HG03571 (cell line): ENCODE data around the gene CDK2.
A peak's percentile ranks its signal among the peaks of the same experiment; 100 is the strongest.

Source experiments
- ATAC-seq: cut with Tn5 transposase; IDR thresholded peaks from one replicate; pipeline ENCODE4 v1.9.1; 2021; ENCODE audit not compliant: unreplicated experiment

Gene CDK2

GRCh38 chr12:55937981-55938380 is 28.6 kb upstream of the CDK2 start:
- no peak for ATAC-seq

- no peak for ATAC-seq
Observed at GRCh38 chr12:55938826-55939501, 27.7 kb upstream of the CDK2 start.

- ATAC-seq = peak; percentile 85
Observed at GRCh38 chr12:55940065-55940732, 26.4 kb upstream of the CDK2 start.

GRCh38 chr12:55942055-55942454 is 24.6 kb upstream of the CDK2 start:
- no peak for ATAC-seq

GRCh38 chr12:55942577-55943136 is 24.0 kb upstream of the CDK2 start:
- no peak for ATAC-seq

- no peak for ATAC-seq
Observed at GRCh38 chr12:55946553-55946952, 20.1 kb upstream of the CDK2 start.

- no peak for ATAC-seq
Observed at GRCh38 chr12:55955344-55955743, 11.3 kb upstream of the CDK2 start.

- ATAC-seq = no peak
Observed at GRCh38 chr12:55955800-55956508, 10.7 kb upstream of the CDK2 start.

GRCh38 chr12:55957106-55957859 is 9.3 kb upstream of the CDK2 start:
- ATAC-seq = no peak

- no peak for ATAC-seq
Observed at GRCh38 chr12:55963760-55964159, 2.9 kb upstream of the CDK2 start.

GRCh38 chr12:55965240-55965639 is 1.4 kb upstream of the CDK2 start:
- no peak for ATAC-seq

GRCh38 chr12:55965941-55966407 is 656 bp upstream of the CDK2 start, which contains the start of gene PMEL:
PMEL (minus strand) TSS chr12:55966042; CDS start chr12:55966011, 31 bp downstream.
- ATAC-seq = no peak

- ATAC-seq = no peak
Observed at GRCh38 chr12:55969356-55969755, 2.7 kb downstream of the CDK2 start.

- ATAC-seq = no peak
Observed at GRCh38 chr12:55970775-55971174, 4.1 kb downstream of the CDK2 start.

GRCh38 chr12:55972042-55972441 is 5.4 kb downstream of the CDK2 start:
- ATAC-seq = no peak

GRCh38 chr12:55972456-55972855 is 5.8 kb downstream of the CDK2 start:
- no peak for ATAC-seq

- no peak for ATAC-seq
Observed at GRCh38 chr12:55972911-55973598, 6.4 kb downstream of the CDK2 start.

- peak; percentile 93 for ATAC-seq
Observed at GRCh38 chr12:55973599-55974307, 7.1 kb downstream of the CDK2 start, which contains the start of gene RAB5B. RAB5B (plus strand) TSS chr12:55974078; CDS start chr12:55986961, 12,883 bp downstream.

GRCh38 chr12:55974308-55974730 is 7.7 kb downstream of the CDK2 start:
- peak; percentile 3 for ATAC-seq
